GM12878 (cell line): ENCODE results near the gene CXXC4. TPM values are rescaled to one million over a fixed set of nuclear protein-coding genes. Genes with fewer than 3 reads are reported as not detected.

Experiments used
- ATAC-seq: fragments of 200-7000 bp; cut with Tn5 transposase; 3 replicates; pipeline ENCODE4 v1.9.1; 2020; ENCODE audit warnings: mild to moderate bottlenecking, moderate library complexity
- BruUV-seq: library from RNA; stranded (reverse); fragments of 400-500 nt; replicated peaks from 2 replicates; lab custom pipeline; 2021; lab: Mats Ljungman, UMichigan
- CTCF ChIA-PET: fragments of 300-600 bp; sonication (Branson Sonifier 250); formaldehyde crosslinking; extraction: SDS; loops from one replicate; lab custom pipeline; 2021; ENCODE audit warnings: inconsistent platforms; lab: Yijun Ruan, JAX
- POLR2A ChIA-PET: fragments of 350-600 bp; formaldehyde crosslinking; extraction: SDS; loops from one replicate; lab custom pipeline; 2021; ENCODE audit warnings: inconsistent platforms; lab: Charles Lee
- RAD21 ChIA-PET: fragments of 300-600 bp; sonication (Branson Sonifier 250); formaldehyde crosslinking; loops from one replicate; lab custom pipeline; 2023; ENCODE audit warnings: antibody characterized with exemption; ENCODE audit not compliant: unreplicated experiment; lab: Charles Lee
- SMC1A ChIA-PET: fragments of 300-600 bp; sonication (Branson Sonifier 250); formaldehyde crosslinking; loops from one replicate; lab custom pipeline; 2023; ENCODE audit not compliant: unreplicated experiment, uncharacterized antibody; lab: Charles Lee
- DNase-seq: peaks from one replicate; pipeline ENCODE4 v3.0.0-alpha.2; 2011; ENCODE audit warnings: low read depth, low spot score
- FAIRE-seq: peaks from 3 replicates; lab custom pipeline; 2011; peaks lifted over from hg19 to GRCh38; lab: Jason Lieb, UNC
- H2AFZ ChIP-seq: 2 replicates; pipeline ENCODE4 v1.6.0; 2011; ENCODE audit warnings: low read depth, low read length, control low read depth; ENCODE audit not compliant: control insufficient read depth
- H3K27ac ChIP-seq: 2 replicates; pipeline ENCODE4 v1.5.1; 2011; ENCODE audit warnings: control low read depth; ENCODE audit not compliant: control insufficient read depth, insufficient read depth
- H3K27me3 ChIP-seq, 2 experiments: replicated peaks in 1 of 2; 2 replicates each; pipeline versions ENCODE4 v1.6.0 to v1.6.1; 2011; ENCODE audit warnings: low read length in 1 of 2; ENCODE audit not compliant: control insufficient read depth in 2 of 2, insufficient read depth in 2 of 2
- H3K36me3 ChIP-seq, 2 experiments: 2 replicates each; pipeline ENCODE4 v1.5.1; 2011; ENCODE audit warnings: low read length in 1 of 2; ENCODE audit not compliant: control insufficient read depth in 2 of 2, insufficient read depth in 2 of 2
- H3K4me1 ChIP-seq: 2 replicates; pipeline ENCODE4 v1.6.1; 2011; ENCODE audit warnings: mild to moderate bottlenecking, low read length, moderate library complexity, mixed read lengths; ENCODE audit not compliant: control insufficient read depth, insufficient read depth
- H3K4me2 ChIP-seq: 2 replicates; pipeline ENCODE4 v1.6.0; 2011; ENCODE audit warnings: control low read depth; ENCODE audit not compliant: control insufficient read depth, insufficient read depth
- H3K4me3 ChIP-seq: fragments of 200-600 bp; sonication (generic); 2 replicates; pipeline ENCODE4 v1.5.1; 2016
- H3K79me2 ChIP-seq: 2 replicates; pipeline ENCODE4 v1.6.0; 2011; ENCODE audit warnings: low read length; ENCODE audit not compliant: control insufficient read depth, insufficient read depth
- H3K9ac ChIP-seq: 2 replicates; pipeline ENCODE4 v1.8.0; 2011; ENCODE audit warnings: low read length, control low read depth, mixed read lengths; ENCODE audit not compliant: control insufficient read depth, insufficient read depth
- H3K9me3 ChIP-seq: replicated peaks from 3 replicates; pipeline ENCODE4 v1.5.1; 2011; ENCODE audit warnings: mild to moderate bottlenecking, low read length; ENCODE audit not compliant: control insufficient read depth, insufficient read depth
- H4K20me1 ChIP-seq: 2 replicates; pipeline ENCODE4 v1.6.0; 2011; ENCODE audit not compliant: control insufficient read depth, insufficient read depth
- ATF7 ChIP-seq: fragments of 450-650 bp; IDR thresholded peaks from 2 replicates; pipeline ENCODE4 v1.6.1; 2016; ENCODE audit warnings: low read depth, mild to moderate bottlenecking
- EED ChIP-seq: sonication (generic); IDR thresholded peaks from 2 replicates; pipeline ENCODE4 v1.6.1; 2016; ENCODE audit warnings: antibody characterized with exemption, low read depth
- FOXK2 ChIP-seq: fragments of 450-650 bp; IDR thresholded peaks from 2 replicates; pipeline ENCODE4 v1.6.1; 2017; ENCODE audit warnings: mild to moderate bottlenecking, moderate library complexity
- POLR2AphosphoS5 ChIP-seq: IDR thresholded peaks from 2 replicates; pipeline ENCODE4 v1.6.1; 2011; ENCODE audit warnings: mild to moderate bottlenecking, low read length, inconsistent platforms
- TARDBP ChIP-seq: IDR thresholded peaks from 2 replicates; pipeline ENCODE4 v1.6.1; 2016; ENCODE audit warnings: borderline replicate concordance
- YY1 ChIP-seq: IDR thresholded peaks from 2 replicates; pipeline ENCODE4 v1.6.1; 2011; ENCODE audit warnings: low read depth, mild to moderate bottlenecking, low read length
- ZNF207 ChIP-seq: fragments of 450-650 bp; IDR thresholded peaks from 2 replicates; pipeline ENCODE4 v1.6.1; 2014; ENCODE audit warnings: antibody characterized with exemption, mild to moderate bottlenecking, borderline replicate concordance
- ZNF384 ChIP-seq: IDR thresholded peaks from 2 replicates; pipeline ENCODE4 v1.6.1; 2012; ENCODE audit warnings: low read depth, mild to moderate bottlenecking, low read length, improper control_type of control experiment, borderline replicate concordance
- WGBS: methylation state at CpG from one replicate; pipeline ENCODE4 v1.1.6; 2016; ENCODE audit warnings: low lambda C conversion rate; ENCODE audit not compliant: insufficient replicate concordance, insufficient coverage; ENCODE audit errors: missing lambda C conversion rate; 5-methylcytosine and 5-hydroxymethylcytosine counted together
- in situ Hi-C: fragments of 300-500 bp; cut with MboI; formaldehyde crosslinking; loops from 9 replicates; pipeline ENCODE4 v1.14.3; 2018; ENCODE audit warnings: mixed read lengths
- intact Hi-C: fragments of 100-400 bp; cut with micrococcal nuclease; formaldehyde crosslinking; loops from one replicate; pipeline ENCODE4 v1.14.2; 2022; ENCODE audit not compliant: unreplicated experiment
- polyA plus RNA-seq, 11 experiments: library from polyadenylated mRNA; depleted of rRNA in 4 of 11; unstranded in 6 of 11; stranded (reverse) in 5 of 11; fragments of >200 nt; fragmentation: Nextera tagmentation in 4 of 11; fragmentation: Illumina TruSeq in 1 of 11; extraction: Ambion mirVana in 4 of 11; extraction: Trizol in 1 of 11; gene quantifications; 1 replicate in 1 of 11; 2 replicates in 10 of 11; pipeline versions ENCODE4 v1.2.1 to v1.2.3, GENCODE V29; 2011 to 2016; ENCODE audit warnings: inconsistent platforms in 2 of 11, missing spikeins in 2 of 11, low read depth in 1 of 11
- total RNA-seq, 4 experiments: library from RNA; depleted of rRNA in 3 of 4; stranded (reverse); fragments of >200 nt in 3 of 4; fragmentation: Illumina TruSeq in 1 of 4; extraction: Trizol in 1 of 4; gene quantifications; 2 replicates each; pipeline versions ENCODE4 v1.2.1 to v1.2.3, GENCODE V29; 2013 to 2021
- TF ChIP-seq, protein P1 (sequence below): fragments of 450-650 bp; IDR thresholded peaks from 2 replicates; pipeline ENCODE4 v1.6.1; 2017; ENCODE audit warnings: antibody characterized with exemption, mild to moderate bottlenecking, moderate library complexity
- TF ChIP-seq, protein P2 (sequence below): fragments of 450-650 bp; IDR thresholded peaks from 2 replicates; pipeline ENCODE4 v1.6.1; 2016; ENCODE audit warnings: mild to moderate bottlenecking

CXXC4 gene
- total and polyA plus RNA-seq, 10 of the 15 experiments (the other 5 are each of a cell fraction or from before 2014, with no cell fraction given) = 4.2 to 17.0 (median 7.8) TPM

DNA sequence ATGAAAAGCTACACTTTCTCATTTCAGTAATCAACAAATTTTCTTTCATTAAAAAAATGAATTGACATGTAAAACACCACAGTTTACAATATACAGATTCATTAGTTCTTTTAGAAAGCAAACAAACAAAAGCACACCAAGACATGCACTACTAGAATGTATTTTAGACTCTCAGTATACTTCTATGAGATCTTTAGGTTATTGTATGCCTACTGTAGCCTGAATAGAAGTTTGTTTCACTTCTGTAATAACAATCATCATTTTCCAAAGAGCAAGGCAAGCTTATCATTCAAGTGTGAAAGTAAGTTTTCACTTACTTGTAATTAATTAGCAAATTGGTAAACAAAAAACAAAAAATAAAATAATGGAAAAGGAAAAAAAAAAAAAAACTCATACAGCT, 24.9 kb downstream of the CXXC4 start (continued):
- TF ChIP-seq, protein P1, sequence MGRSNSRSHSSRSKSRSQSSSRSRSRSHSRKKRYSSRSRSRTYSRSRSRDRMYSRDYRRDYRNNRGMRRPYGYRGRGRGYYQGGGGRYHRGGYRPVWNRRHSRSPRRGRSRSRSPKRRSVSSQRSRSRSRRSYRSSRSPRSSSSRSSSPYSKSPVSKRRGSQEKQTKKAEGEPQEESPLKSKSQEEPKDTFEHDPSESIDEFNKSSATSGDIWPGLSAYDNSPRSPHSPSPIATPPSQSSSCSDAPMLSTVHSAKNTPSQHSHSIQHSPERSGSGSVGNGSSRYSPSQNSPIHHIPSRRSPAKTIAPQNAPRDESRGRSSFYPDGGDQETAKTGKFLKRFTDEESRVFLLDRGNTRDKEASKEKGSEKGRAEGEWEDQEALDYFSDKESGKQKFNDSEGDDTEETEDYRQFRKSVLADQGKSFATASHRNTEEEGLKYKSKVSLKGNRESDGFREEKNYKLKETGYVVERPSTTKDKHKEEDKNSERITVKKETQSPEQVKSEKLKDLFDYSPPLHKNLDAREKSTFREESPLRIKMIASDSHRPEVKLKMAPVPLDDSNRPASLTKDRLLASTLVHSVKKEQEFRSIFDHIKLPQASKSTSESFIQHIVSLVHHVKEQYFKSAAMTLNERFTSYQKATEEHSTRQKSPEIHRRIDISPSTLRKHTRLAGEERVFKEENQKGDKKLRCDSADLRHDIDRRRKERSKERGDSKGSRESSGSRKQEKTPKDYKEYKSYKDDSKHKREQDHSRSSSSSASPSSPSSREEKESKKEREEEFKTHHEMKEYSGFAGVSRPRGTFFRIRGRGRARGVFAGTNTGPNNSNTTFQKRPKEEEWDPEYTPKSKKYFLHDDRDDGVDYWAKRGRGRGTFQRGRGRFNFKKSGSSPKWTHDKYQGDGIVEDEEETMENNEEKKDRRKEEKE = no peak
- no peak for TF ChIP-seq ATF7

GRCh38 chr4:104465619-104466018, 29.1 kb downstream of the CXXC4 start:
- Histone ChIP-seq H3K4me1 (no peaks in the 10 kb centered on the region), H3K4me3 (no peak overlapping the region), H3K27me3 (no peaks in the 10 kb centered on the region), H4K20me1 (no peaks in the 10 kb centered on the region), H2AFZ (no peak overlapping the region), H3K36me3 (no peaks in the 10 kb centered on the region; a peak in 1 of 4 replicates), H3K27ac (no peak overlapping the region), H3K79me2 (no peaks in the 10 kb centered on the region), H3K9me3 (no peaks in the 10 kb centered on the region), H3K4me2 (no peak overlapping the region), H3K9ac (no peak overlapping the region)
- FAIRE-seq (no peak), ATAC-seq (no peak), DNase-seq (no peak)
- CTCF ChIA-PET = no interaction called here
- intact Hi-C loops (no loop called here), in situ Hi-C loops (no loop called here)
- 52% methylated on average over 5 of the region's 5 CpGs for WGBS
- POLR2A ChIA-PET = no interaction called here
- SMC1A ChIA-PET = no interaction called here
- no TSS peak for BruUV-seq
- RAD21 ChIA-PET = no interaction called here
- TF ChIP-seq YY1 = no peak
- TF ChIP-seq ZNF384 = no peak
- TF ChIP-seq, protein P2, sequence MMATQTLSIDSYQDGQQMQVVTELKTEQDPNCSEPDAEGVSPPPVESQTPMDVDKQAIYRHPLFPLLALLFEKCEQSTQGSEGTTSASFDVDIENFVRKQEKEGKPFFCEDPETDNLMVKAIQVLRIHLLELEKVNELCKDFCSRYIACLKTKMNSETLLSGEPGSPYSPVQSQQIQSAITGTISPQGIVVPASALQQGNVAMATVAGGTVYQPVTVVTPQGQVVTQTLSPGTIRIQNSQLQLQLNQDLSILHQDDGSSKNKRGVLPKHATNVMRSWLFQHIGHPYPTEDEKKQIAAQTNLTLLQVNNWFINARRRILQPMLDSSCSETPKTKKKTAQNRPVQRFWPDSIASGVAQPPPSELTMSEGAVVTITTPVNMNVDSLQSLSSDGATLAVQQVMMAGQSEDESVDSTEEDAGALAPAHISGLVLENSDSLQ = no peak
- TF ChIP-seq EED = no peak
- TF ChIP-seq FOXK2 = no peak
- TF ChIP-seq POLR2AphosphoS5 = no peak
- no peak for TF ChIP-seq TARDBP
- TF ChIP-seq ZNF207 = no peak
